ENCODE data around the gene PRKAG2. TPM values are rescaled to one million over a fixed set of nuclear protein-coding genes. Genes with fewer than 3 reads are reported as not detected.

PRKAG2 gene
- total RNA-seq, 2 donors from 2014 or later = 23.2 to 28.4 TPM

DNA sequence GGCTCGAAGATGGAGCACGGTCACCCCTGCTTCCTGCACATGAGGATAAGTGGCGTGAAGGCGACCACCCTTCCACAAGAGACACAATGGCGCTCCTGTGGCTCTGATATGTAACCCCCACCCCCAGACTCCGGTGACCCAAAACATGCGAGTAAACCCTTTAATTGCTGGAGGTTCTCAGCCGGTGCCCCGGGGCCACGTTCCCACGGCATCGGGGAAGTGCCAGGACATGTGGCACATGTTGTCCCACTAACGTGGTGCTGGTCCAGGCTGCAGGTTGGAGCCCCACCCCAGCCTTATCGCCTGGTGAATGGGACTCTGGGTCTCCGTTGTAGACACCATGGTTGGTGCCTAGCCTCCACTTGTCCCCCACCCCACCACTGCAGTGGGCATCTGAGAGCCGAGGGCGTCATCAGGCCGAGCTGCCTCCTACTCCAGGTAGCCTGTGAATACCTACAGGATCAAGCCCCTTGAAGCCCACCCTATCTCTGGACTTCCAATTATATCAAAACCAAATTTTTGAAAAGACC is 132.8 kb downstream of the PRKAG2 start:
- H3K27ac Mint-ChIP-seq = no peak overlapping the region

DNA sequence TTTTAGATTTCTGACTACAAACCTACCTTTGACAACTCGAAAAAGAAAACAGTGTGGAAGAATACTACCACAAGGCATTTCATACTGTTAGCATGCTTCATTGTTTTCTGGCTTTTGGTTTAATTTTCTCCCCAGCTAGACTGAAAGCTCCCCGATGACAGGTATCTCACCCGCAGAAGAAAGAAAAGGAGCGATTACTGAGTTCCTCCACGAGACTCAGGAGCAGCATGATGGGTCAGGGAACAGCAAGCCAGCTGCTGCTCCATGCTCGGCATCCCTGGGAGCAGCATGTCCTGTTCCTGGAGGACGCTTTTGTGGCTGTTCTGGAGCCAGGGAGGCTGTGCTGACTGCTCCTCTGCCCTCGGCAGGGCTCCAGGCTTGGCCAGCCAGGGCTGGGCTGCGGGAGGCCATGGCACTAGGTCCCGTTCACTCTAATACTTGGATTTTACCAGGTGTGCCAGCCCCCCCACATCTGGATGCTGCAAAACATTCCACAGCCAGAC is 133.4 kb downstream of the PRKAG2 start:
- Mint-ChIP-seq H3K27me3 (ENCODE audit: low read depth) (no peaks in the 10 kb centered on the region), H3K4me1 (ENCODE audit: low read depth) (peaks cover 49% of the 10 kb centered on the region), H3K36me3 (ENCODE audit: insufficient read depth in 2 of 2) (no peaks in the 10 kb centered on the region), H3K4me3 (peak overlapping the region; percentile 41 to 48), H3K9me3 (no peaks in the 10 kb centered on the region), H3K27ac (no peak overlapping the region)
- ATAC-seq (replicated peaks in 1 of 2) (no peak), DNase-seq (no peak)

More for the DNA sequence above, 132.8 kb downstream of the PRKAG2 start:
- Mint-ChIP-seq H3K4me3 (peak overlapping the region in 1 of 2 donors; percentile 22), H3K9me3 (no peaks in the 10 kb centered on the region), H3K36me3 (ENCODE audit: insufficient read depth in 2 of 2) (no peaks in the 10 kb centered on the region), H3K27me3 (ENCODE audit: low read depth) (no peaks in the 10 kb centered on the region), H3K4me1 (ENCODE audit: low read depth) (peaks cover 49% of the 10 kb centered on the region)
- ATAC-seq (replicated peaks in 1 of 2) = no peak
- no peak for DNase-seq

DNA sequence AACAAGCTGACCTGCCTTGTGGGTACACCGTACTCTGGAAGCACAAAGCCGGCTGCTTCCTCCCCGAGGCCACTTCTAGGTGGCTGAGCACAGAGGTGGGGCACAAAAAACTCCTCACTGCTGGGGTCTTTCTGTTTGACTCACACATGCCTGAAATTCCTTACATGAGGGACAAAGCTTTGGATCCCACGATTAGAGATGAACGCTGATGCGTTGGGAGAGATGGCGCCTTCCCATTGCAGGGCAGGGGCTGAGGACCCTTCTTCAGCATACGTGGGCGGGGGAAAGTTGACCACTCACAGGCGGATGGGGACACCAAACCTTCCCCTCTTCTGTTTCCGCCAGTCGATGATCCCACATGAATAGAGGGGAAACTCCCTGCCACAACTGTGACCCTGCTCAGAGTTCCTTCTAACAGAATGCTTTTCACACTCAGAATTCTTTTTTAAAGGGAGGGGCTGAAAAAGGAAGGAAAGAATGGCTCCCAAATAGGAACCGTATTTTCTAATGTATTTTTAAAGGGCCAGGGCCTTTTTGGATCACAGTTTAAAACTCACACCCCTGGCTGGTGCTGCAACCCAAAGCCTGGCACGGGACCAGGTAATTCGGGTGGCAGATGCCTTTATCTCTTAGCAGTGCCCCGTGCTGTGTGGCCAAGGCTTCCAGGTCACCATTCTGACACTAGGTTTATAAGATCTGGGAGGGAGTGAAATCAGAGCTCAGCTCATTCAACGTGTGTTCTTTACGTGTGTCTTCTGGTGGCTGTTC is 134.0 kb downstream of the PRKAG2 start:
- H3K36me3 Mint-ChIP-seq (ENCODE audit: insufficient read depth in 2 of 2) = no peaks in the 10 kb centered on the region
- no peaks in the 10 kb centered on the region for H3K27me3 Mint-ChIP-seq (ENCODE audit: low read depth)
- H3K4me3 Mint-ChIP-seq = peak overlapping the region; percentile 41 to 48
- H3K9me3 Mint-ChIP-seq = no peaks in the 10 kb centered on the region
- no peak overlapping the region for H3K27ac Mint-ChIP-seq
- DNase-seq (no peak), ATAC-seq (replicated peaks in 1 of 2) (no peak)
- H3K4me1 Mint-ChIP-seq (ENCODE audit: low read depth) = peaks cover 46% of the 10 kb centered on the region

DNA sequence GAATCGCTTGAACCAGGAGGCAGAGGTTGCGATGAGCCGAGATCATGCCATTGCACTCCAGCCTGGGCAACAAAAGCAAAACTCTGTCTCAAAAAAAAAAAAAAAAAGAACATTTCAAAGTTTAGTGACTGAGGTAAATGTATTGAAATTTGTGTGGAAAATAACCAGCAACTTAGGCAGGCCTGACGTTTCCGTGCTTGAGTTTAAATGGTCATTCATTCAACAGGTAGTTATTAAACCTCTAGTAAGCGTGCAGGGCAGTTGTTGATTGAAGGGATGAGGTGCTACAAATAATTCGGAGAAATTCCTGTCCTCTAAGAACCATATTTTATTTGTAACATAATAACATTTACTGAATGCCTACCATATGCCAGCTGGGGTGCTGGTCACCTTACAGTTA is 135.3 kb downstream of the PRKAG2 start:
- Mint-ChIP-seq H3K9me3 (no peaks in the 10 kb centered on the region), H3K36me3 (ENCODE audit: insufficient read depth in 2 of 2) (no peaks in the 10 kb centered on the region), H3K4me3 (no peak overlapping the region), H3K4me1 (ENCODE audit: low read depth) (peaks cover 32% of the 10 kb centered on the region), H3K27me3 (ENCODE audit: low read depth) (no peaks in the 10 kb centered on the region), H3K27ac (no peak overlapping the region)
- ATAC-seq (replicated peaks in 1 of 2) (no peak), DNase-seq (no peak)

DNA sequence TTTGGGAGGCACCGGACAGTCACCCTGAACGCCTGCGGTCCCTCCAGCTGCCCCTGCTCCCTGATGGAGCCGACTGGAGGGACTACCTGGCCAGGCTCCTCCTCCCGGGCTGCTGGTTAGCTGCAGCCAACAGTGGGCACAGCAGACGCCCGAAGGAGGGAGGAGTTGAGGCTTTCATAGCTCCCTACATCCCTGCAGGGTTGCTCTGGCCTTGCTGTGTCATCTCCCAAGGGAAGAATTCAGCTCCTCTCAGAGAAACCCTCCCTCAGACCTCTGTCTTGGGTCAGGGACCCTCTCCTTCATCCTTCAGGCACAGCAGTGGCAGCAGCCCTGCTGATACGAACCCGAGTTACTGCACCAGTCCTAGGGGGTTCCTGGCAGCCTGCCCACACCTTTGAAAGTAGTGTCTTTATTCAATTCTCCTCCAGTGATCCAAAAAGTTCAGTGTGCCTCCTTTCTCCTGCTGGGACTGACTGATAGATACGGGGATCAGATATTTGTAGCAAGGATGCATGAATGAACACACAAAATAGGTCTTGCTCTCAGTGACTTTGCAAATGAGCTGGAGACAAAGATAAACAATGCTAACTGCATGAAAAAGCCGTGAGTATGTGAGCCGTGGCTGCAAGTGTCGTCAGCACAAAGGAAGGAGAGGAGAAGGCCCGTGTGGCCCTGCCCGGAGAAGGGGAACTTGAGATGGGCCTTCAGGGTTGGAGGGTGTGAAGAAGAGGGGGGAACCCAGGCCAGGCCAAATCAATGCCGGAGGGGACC is 136.6 kb downstream of the PRKAG2 start:
- H3K4me1 Mint-ChIP-seq (ENCODE audit: low read depth) = peaks cover 26% of the 10 kb centered on the region
- H3K36me3 Mint-ChIP-seq (ENCODE audit: insufficient read depth in 2 of 2) = no peaks in the 10 kb centered on the region
- no peaks in the 10 kb centered on the region for H3K9me3 Mint-ChIP-seq
- no peak for ATAC-seq (replicated peaks in 1 of 2)
- no peak overlapping the region for H3K27ac Mint-ChIP-seq
- no peak overlapping the region for H3K4me3 Mint-ChIP-seq
- no peak for DNase-seq
- no peaks in the 10 kb centered on the region for H3K27me3 Mint-ChIP-seq (ENCODE audit: low read depth)

DNA sequence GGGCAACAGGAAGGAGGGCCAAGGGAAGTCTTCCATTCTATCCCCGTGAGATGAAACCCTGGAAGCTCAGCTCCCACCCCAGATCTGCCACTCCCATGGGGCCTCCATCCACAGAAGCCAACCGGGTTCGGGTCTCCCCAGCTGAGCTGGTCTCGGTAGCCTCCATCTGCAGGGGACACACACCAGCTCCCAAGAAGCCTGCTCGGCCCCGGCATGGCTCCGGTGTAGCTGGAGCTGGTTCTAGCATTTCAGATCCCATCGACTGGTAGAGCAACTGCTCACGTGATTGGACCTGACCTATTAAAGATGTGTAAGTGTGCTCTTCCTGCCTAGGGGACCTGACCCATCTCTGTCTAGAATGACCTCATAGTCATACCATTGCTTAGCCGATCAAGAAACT is 138.0 kb downstream of the PRKAG2 start:
- no peak overlapping the region for H3K4me3 Mint-ChIP-seq
- ATAC-seq (replicated peaks in 1 of 2) (no peak), DNase-seq (no peak)
- H3K27ac Mint-ChIP-seq = no peak overlapping the region
- peaks cover 25% of the 10 kb centered on the region for H3K4me1 Mint-ChIP-seq (ENCODE audit: low read depth)
- no peaks in the 10 kb centered on the region for H3K27me3 Mint-ChIP-seq (ENCODE audit: low read depth)
- no peaks in the 10 kb centered on the region for H3K9me3 Mint-ChIP-seq
- no peaks in the 10 kb centered on the region for H3K36me3 Mint-ChIP-seq (ENCODE audit: insufficient read depth in 2 of 2)

DNA sequence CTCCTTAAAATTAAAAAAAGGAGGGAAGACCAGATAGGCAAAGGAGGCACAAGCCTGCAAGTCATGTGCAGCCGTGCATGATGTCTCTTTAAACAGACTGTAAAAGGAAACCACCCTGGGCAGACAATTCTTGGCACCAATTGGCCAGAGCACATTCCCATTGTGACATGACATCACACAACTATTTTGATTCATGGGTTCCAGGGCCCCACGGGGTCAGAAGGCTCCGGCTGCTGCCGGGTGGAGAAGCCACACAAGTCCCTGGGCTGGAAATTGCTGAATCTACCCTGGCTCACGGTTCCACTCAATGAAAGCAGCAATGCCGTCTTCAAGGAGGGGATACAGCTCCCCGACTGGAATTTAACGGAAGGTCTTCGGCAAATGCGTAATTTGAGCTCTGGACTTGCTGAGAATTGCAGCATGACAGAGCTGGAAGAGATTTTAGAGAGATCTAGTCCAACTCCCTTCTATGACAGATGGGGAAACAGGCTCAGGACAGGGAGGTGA is 140.5 kb downstream of the PRKAG2 start:
- Mint-ChIP-seq H3K36me3 (ENCODE audit: insufficient read depth in 2 of 2) (no peaks in the 10 kb centered on the region), H3K4me1 (ENCODE audit: low read depth) (peaks cover 11% of the 10 kb centered on the region), H3K9me3 (no peaks in the 10 kb centered on the region), H3K27me3 (ENCODE audit: low read depth) (no peaks in the 10 kb centered on the region), H3K27ac (no peak overlapping the region), H3K4me3 (no peak overlapping the region)
- DNase-seq (no peak), ATAC-seq (replicated peaks in 1 of 2) (no peak)

DNA sequence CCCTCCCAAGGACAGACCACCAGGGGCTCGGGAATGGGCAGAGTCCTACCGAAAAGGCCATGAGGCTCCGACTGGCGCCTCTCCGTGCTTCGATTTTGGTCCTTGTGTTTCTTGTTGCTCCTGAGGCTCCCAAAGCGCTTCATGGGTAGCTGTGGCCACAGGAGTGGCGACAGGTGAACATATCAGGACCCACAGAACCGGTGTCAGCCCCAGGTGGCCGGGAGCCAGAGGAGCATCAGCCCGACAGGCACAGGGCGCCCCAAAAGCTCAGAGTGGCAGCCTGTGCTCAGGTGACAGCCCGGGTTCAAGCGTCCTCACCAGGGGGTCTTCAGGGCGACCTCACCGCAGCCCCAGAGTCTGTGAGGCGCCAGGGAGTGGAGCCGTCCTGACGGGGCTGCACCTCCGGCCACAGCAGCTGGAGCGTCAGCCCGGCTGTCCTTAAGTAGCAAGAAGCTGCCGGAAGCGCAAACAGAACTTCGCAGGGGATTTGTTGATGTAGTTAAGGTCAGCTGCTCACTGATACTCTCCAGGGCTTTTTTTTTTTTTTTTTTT is 141.0 kb downstream of the PRKAG2 start:
- Mint-ChIP-seq H3K36me3 (ENCODE audit: insufficient read depth in 2 of 2) (no peaks in the 10 kb centered on the region), H3K27ac (no peak overlapping the region), H3K9me3 (no peaks in the 10 kb centered on the region), H3K4me3 (no peak overlapping the region), H3K27me3 (ENCODE audit: low read depth) (no peaks in the 10 kb centered on the region), H3K4me1 (ENCODE audit: low read depth) (peaks cover 11% of the 10 kb centered on the region)
- DNase-seq (no peak), ATAC-seq (replicated peaks in 1 of 2) (no peak)

DNA sequence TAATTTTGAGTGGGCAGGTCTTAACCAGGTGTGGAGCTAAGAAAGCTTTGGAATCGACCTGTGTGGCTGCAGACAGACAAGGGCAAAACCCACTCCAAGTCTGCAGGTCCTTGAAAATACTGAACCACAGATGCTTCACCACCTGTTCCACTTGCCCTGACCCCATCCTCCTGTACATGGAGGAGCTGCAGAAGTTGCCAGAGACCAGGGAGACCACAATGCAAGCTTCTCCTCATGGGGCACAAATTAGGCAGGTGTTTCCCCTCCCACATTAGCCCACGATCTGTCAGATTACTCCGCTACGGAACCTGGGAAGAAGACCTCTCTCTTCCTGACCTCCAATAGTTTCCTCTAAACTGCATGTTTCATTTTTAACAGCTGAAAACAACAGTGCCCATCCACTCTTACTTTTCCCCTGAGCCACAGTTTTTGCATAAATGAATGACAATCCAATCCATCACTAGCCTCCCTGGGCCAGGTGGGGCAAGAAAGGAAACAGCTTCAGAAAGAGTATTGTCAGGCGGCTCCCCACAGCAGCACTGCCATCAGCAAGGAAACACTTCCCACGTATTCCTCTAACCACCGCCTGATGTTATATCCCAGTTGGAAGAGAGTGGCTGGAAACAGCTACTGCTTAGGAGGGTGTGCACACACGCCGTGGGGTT is 141.6 kb downstream of the PRKAG2 start:
- no peaks in the 10 kb centered on the region for H3K27me3 Mint-ChIP-seq (ENCODE audit: low read depth)
- no peaks in the 10 kb centered on the region for H3K36me3 Mint-ChIP-seq (ENCODE audit: insufficient read depth in 2 of 2)
- no peak for DNase-seq

DNA sequence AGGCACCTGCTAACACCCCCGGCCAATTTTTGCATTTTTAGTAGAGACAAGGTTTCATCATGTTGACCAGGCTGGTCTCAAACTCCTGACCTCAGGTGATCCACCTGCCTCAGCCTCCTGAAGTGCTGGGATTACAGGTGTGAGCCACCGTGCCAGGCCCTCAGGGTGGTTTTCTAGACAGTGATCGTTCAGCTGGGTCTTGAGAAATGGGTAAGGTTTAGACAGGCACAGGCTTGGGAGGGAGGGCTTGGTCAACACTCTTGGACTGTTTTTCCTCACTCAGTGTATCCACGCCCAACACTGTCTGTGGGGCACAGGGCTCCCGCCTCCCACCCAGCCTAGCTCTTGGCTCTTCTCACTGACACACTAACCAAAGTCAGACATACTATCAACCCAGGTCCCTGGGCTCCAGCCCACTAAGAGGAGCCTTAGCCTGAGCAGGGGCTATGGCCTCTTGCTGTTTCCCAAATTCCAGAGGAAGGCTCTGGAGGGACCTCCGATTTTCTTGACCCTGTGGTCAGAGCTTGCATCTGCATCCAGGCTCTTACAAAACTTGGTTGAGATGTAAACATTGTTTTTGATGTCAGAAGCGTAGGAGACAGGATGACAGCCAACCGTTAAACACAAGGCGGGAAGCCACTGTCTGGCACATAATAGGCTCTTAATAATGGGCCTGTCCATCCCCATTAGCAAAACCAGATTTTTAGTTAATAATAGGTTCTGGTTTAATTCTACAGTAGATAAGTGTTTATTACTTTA is 143.9 kb downstream of the PRKAG2 start:
- Mint-ChIP-seq H3K4me1 (ENCODE audit: low read depth) (peaks cover 7% of the 10 kb centered on the region), H3K27ac (no peak overlapping the region), H3K4me3 (no peak overlapping the region), H3K36me3 (ENCODE audit: insufficient read depth in 2 of 2) (no peaks in the 10 kb centered on the region), H3K9me3 (no peaks in the 10 kb centered on the region), H3K27me3 (ENCODE audit: low read depth) (no peaks in the 10 kb centered on the region)
- ATAC-seq (replicated peaks in 1 of 2) = no peak
- no peak for DNase-seq

More for the DNA sequence above, 141.6 kb downstream of the PRKAG2 start:
- Mint-ChIP-seq H3K9me3 (no peaks in the 10 kb centered on the region), H3K27ac (no peak overlapping the region), H3K4me3 (no peak overlapping the region), H3K4me1 (ENCODE audit: low read depth) (peaks cover 8% of the 10 kb centered on the region)
- ATAC-seq (replicated peaks in 1 of 2) = no peak

DNA sequence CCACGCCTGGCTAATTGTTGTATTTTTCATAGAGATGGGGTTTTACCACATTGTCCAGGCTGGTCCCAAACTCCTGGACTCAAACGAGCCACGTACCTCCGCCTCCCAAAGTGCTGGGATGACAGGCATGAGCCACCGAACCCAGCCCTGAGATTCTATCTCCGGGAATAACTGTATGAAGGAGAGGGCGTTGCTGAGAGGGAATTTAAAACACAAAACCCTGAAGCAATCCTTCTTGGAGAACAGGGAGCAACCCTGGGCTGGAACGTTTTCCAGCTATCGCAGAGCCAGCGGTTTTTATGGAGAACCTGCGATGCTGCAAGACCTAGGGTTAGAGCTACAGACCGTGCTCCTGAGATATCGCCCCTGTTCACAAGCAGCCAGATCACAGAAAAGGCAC is 144.6 kb downstream of the PRKAG2 start:
- DNase-seq = no peak
- Mint-ChIP-seq H3K27me3 (ENCODE audit: low read depth) (no peaks in the 10 kb centered on the region), H3K36me3 (ENCODE audit: insufficient read depth in 2 of 2) (no peaks in the 10 kb centered on the region), H3K4me1 (ENCODE audit: low read depth) (peaks cover 11% of the 10 kb centered on the region), H3K27ac (no peak overlapping the region), H3K9me3 (no peaks in the 10 kb centered on the region), H3K4me3 (no peak overlapping the region)
- ATAC-seq (replicated peaks in 1 of 2) = no peak

DNA sequence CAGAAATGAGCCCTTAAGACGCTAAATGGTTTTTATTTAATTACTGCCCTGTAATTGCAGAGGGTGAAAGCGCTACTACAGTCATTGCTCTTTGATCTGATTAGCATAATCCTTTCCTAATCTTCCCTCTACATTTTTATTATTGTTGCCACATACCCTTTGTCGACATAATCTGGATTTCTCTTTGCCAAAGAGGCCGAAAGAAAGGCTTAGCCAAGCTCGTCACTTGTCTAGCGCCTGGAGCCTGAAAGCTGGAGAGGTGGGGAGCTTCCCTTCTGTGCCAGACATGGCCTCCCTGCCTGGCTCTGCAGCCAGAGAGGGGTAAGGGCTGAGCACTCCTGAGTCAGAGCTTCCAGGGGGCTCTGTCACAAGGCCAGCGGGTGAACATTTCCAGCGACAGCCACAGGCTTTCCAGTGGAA is 145.9 kb downstream of the PRKAG2 start:
- Mint-ChIP-seq H3K4me3 (no peak overlapping the region), H3K27ac (no peak overlapping the region), H3K27me3 (ENCODE audit: low read depth) (no peaks in the 10 kb centered on the region), H3K9me3 (no peaks in the 10 kb centered on the region), H3K36me3 (ENCODE audit: insufficient read depth in 2 of 2) (no peaks in the 10 kb centered on the region), H3K4me1 (ENCODE audit: low read depth) (peaks cover 15% of the 10 kb centered on the region)
- DNase-seq = no peak
- ATAC-seq (replicated peaks in 1 of 2) = no peak
